ENCODE data around the gene COPB2. TPM values are rescaled to one million over a fixed set of nuclear protein-coding genes. Genes with fewer than 3 reads are reported as not detected.
"Not testable (repeated sequence)": the region's sequence is repeated elsewhere in the genome, so short reads cannot be mapped to it uniquely, and the experiment has no call there.

COPB2 gene
- 141 and 154 TPM in 2 replicates for total RNA-seq (2014; rRNA removed; shearing (Covaris generic))
- 150 and 184 TPM in 2 replicates for polyA plus RNA-seq (2015; cell fraction: cytosol; rRNA removed)
- polyA plus RNA-seq (2015; cell fraction: nucleus; rRNA removed): 302 and 322 TPM in 2 replicates

DNA sequence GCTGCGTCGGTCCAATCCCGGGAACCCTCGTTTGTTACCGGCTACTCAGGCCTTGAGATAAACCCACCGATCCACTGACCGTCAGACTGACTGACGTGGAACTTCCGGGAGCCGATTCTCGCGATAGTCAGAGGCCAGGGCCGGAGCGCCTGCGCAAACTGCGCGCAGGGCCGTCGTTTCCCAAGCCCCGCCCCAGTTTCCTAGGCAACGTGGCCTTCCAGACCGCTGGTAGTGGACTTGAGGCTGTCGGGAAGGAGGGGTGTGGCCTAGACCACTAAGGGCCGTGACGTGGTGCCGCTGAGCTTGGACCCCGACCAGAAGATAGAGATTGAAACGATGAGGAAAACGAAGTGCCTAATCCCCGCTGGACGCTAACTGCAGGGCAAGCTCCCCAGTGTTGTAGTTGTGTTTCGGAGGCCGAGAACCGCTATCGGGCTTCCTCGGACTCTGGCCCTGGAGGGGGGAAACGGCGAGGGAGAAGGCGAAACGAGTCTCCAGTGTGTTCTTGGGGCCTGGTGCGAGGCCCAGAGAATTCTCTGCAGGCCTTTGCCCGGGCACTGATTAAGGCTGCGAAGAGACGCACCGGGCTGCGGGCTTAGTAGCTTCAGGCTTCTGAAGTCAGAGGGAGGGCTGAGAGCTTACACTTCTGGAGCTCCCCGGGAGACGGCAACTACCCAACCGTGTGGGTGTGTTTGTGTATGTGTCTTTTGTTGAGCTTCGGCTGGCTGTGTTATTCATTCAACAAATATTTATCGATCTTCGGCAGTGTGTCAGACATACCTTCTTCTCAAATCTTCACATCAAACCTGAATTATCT is at the start of gene COPB2:
Gene COPB2, minus strand, starts transcription at position 96 of the 817 bp plus-strand sequence. CDS start 97 bp downstream, outside the sequence.
- DNase-seq (ENCODE audit: low read depth): peak; percentile 100

DNA sequence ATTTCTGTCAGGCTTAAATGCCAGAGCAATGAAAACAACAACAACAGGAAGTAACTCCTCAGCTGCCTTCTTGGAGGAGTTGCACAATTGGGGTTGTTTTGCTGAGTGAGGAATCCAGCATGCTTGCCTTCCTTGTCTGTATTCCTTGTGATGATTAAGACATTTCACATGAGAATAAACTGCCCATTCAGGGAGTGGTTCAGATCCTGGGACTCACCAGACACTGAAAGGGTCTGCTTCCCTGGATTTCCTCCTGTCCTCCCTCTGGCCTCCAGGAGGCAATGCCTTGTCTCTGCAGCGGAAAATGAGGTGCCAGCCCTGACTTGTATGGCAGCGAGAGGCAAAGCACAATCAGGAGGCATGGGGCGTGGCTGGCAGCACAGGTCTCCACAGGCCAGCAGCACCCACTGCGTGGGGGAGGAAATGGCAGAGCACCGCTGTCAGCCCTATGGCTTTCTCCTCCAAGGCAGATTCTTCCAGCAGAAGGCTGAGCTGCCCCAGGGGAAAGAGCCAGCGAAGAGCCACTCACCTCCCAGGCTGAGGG is 45.4 kb upstream of the COPB2 start:
- peak; percentile 46 for DNase-seq (ENCODE audit: low read depth)

DNA sequence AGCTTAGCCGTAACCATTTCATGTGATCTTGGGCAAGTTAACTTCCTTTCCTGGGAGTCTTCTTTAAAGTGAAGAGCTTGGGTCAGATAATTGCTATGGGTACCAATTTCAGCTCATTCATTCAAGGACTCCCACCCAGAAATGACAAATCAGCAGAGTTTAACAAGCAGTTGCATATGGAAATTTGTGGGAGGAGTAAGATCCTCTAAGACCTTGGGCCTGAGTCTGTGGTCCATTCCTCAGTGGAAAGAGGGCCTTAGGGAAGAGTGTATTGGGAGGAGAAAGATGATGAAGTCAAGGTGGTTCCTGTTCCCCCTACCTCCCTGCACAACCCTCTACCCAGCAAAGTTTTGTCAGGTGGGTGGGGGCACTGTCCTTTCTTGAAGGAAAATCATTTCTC is 44.8 kb upstream of the COPB2 start:
- DNase-seq (ENCODE audit: low read depth): no peak

DNA sequence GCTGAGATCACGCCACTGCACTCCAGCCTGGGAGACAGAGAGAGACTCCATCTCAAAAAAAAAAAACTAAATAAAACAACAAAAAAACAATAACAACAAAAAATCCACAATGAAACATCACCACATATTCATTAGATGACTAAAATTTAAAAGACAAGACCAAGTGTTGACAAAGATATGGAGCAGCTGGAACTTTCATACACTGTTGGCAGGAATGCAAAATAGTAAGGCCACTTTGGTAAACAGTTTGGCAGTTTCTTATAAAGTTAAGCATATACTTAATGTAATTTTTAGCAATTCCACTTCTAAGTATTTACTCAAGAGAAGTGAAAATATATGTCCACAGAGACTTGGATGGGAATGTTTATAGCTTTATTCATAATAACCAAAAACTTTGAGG is 43.6 kb upstream of the COPB2 start:
- DNase-seq (ENCODE audit: low read depth): no peak

DNA sequence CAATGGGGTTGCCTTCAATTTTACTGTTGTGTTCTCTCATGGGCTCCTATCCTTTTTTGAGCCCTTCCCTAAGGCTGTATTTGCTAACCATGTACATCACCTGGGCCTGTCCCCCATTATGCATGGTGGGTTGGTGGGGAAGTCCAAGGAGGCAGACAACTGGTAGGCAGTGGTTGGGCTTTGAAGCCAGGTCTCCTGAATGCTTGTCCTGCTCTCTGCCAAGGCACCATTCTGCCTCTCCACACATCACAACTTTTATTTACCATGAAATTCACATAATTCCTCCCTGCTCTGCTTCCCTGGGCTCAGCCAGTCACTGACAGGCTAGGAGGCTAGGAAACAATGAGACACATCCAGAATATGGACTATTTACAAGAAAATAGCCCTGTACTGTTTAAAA is 41.0 kb upstream of the COPB2 start:
- no peak for DNase-seq (ENCODE audit: low read depth)

DNA sequence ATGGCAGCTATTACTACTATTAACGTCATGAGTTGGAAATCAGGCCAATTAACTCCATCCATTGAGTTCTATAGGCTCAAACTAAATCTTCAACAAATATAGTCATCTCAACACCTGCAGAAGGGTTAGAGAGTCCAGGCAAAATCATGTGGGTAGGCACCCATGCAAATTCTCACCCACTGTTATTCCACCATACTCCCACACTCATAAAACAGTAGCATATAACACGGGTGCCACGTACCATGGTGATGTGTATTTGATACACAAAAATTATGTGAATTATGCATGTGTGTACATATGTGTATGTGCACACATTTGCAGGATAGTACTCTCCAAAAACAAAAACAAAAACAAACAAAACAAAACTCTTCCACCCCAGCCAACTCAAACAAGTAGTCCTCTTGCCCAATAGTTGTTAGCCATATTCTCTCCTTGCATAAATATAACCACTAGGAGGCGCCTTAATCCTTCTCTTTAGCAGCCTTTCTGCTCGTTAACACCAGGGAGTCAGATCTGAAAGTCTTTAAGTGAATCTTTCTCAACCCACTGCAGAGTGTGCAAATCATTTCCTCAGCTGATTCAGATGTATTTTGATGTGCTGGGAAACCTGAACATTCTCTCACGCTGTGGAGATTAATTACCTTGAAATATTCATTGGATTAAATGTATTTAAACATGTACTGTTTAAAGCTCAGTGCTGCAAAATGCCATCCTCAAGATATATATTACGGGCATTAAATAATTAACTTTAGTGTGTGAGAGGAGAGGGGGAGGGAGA is 38.0 kb upstream of the COPB2 start:
- DNase-seq (ENCODE audit: low read depth): peak; percentile 65

DNA sequence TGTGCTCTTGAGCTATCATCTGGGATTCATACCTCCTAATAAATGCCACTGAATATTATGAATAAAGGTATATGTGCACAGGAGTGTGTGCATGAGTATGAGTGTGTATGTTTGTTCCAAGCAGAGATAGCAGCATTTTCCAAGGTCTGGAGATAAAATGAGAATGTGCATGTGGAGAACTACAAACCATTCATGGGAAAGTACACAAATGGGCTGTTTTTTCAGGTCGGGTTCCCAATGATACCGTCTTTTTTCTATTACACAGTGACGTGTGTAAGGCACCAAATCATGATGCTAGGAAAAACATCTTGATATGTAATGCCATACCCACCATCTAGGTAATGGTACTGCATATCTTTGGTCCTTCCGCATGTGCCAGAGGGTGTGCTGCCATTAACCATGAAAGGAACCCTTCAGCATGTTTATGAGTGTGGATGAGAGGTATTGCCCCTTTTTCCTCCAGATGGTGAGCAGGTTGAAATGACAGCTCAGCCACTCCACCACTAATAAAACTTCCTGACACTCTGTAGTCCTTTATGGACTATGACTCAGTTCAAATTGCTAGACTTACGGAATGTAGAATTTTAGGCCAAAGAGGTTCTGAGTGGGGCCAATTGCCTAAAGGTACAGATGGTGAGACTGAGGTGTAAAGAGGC is 36.4 kb upstream of the COPB2 start:
- DNase-seq (ENCODE audit: low read depth): peak; percentile 29

DNA sequence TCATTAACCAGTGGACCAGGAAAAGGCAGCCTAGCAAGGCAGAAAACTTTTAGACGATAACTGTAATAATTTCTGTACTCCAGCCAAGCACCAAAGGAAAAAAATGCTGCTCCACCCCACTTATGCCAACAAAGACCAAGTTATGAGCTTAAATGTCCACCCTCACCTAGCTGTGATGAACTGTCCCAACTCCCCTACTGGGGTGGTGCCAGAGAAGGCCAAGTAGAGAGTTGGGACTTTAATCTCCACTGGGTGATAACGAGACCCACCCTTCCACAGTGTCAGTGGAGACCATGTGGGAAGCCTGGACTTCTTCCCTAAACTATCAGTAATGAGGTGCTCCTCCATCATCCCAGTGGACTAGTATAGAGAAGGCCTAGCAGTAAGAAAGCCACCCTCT is 33.8 kb upstream of the COPB2 start:
- DNase-seq (ENCODE audit: low read depth): no peak

DNA sequence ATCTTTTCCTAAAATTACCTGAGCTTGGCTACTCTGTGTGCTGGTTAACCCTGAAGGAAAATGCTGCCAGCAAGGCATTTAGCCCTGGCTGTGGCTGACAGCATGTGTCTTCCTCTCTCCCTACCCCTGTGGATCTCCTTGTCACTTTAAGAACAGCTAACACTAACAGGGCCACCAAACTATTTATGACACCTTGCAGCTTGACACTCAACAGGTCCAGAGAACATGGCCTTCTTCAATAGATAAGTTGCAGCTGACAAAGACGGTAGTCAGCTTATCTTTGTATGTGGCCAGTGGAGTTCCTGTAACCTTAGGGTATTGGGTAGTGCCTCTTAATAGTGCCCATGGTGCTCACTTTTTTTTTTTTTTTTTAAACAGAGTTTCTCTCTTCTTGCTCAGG is 32.0 kb upstream of the COPB2 start:
- DNase-seq (ENCODE audit: low read depth): no peak

DNA sequence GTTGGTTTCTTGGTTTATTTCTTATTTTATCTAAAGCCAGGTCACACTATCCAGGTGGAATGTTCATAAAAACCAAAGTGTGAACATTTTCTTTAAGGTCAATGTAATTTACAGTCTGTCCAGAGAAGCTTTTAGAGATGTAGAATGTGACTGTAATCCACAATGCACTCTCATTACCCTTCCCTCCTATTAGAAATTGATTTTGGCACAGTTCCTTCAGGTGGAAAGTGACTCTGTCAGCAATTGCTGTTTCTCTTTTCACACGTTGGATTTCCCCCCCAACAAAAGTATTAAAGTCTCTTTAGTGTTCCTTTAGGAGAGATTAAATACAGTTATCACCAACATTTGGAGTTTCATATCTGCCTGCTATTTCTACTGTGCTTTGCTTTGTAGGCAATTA is 31.6 kb upstream of the COPB2 start:
- no peak for DNase-seq (ENCODE audit: low read depth)

DNA sequence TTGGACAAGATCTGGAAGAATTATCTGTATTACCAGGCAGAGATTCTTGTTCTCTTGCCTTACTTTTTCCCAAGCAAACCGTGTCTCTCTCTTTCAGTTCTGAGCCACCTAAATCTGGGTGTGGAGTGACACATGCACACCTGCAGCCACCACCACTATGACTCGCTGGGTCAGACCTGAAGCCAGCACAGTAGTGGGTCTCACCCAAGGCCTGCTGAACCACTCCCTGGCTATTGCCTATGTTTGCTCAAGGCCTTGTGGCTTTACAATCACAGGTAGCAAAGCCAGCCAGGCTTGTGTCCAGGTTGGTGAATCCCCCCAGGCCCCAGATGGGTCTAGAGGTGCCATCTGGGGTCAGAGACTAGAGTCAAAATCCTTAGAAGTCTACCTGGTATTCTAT is 28.7 kb upstream of the COPB2 start:
- DNase-seq (ENCODE audit: low read depth): no peak

DNA sequence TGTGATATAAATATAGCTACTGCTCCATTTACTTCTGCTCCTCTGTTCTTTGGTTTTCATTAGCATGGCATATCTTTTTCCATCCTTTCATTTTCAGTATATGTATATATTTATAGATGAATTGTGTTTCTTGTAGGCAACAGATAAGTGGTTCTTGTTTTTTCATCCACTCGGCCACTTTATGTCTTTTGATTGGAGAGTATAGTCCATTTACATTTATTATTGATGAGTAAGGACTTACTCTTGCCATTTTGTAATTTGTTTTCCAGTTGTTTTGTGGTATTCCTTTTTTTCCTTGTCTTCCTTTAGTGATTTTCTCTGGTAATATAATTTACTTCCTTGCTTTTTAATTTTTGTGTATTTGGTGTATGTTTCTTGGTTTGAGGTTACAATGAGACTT is 26.8 kb upstream of the COPB2 start:
- DNase-seq (ENCODE audit: low read depth): no peak

DNA sequence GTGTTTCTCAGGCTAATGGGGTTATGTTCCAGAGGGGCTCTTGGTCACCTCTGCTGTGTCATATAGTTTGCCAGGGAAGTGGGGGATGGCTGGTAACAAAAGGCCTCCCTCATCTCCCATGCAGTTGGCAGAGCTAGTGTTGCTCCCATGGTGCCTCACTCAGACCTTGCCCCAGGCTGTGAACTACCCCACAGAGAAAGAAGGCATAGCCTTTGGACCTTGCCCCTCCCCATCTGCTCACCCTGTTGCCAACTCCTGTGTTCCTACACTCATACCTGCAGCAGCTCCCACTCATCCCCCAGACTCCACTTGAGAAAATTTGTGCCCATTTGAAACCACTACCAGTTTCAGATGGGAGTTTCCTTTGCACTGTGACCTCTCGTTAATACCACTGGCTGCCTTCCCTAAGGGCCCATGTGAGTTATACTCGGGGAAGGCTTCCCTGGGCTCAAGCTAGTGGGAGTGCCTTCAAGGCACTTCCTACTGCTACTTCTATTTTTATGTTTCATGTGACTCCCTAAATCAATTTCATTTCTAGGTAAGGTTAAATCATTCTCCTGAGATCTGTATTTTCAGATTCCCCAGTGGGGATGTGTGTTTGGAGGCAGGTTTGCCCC is 25.3 kb upstream of the COPB2 start:
- DNase-seq (ENCODE audit: low read depth): no peak

DNA sequence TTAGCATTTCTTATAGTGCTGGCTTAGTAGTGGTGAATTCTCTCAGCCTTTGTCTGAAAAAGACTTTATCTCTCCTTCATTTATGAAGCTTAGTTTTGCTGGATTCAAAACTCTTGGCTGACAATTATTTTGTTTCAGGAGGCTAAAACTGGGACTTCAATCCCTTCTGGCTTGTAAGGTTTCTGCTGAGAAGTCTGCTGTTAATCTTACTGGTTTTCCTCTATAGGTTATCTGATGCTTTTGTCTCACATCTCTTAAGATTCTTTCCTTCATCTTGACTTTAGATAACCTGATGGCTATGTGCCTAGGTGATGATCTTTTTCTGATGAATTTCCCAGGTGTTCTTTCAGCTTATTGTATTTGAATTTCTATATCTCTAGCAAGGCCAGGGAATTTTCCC is 23.4 kb upstream of the COPB2 start:
- not testable (repeated sequence) for DNase-seq (ENCODE audit: low read depth)

DNA sequence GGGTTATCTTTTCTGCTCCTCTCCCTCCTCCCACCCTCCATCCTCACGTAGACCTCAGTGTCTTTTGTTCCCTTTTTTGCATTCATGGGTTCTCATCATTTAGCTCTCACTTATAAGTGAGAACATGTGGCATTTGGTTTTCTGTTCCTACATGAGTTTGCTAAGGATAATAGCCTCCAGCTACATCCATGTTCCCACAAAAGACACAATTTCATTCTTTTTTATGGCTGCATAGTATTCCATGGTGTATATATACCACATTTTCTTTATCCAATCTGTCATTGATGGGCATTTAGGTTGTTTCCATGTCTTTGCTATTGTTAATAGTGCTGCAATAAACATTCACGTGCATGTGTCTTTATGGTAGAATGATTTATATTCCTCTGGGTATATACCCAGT is 11.7 kb upstream of the COPB2 start:
- not testable (repeated sequence) for DNase-seq (ENCODE audit: low read depth)

DNA sequence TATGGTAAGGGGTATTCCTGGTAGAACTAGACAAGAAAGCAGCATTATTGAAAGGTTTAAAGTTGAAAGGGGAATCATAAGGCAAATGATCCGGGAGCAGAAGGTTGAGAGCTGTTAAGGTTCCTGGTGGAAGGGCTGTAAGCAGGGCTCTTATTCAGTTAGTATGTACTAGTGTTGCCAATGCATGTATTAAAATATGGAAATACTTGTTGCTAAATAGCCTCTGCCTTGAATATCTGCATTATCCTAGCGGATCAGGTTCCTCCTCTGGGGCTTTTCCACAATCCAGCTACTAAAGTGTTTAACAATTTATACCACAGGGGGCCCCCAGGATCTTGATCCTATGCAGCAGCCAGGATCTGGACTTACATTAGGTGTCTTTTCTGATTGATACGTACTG is 7.3 kb upstream of the COPB2 start:
- no peak for DNase-seq (ENCODE audit: low read depth)

DNA sequence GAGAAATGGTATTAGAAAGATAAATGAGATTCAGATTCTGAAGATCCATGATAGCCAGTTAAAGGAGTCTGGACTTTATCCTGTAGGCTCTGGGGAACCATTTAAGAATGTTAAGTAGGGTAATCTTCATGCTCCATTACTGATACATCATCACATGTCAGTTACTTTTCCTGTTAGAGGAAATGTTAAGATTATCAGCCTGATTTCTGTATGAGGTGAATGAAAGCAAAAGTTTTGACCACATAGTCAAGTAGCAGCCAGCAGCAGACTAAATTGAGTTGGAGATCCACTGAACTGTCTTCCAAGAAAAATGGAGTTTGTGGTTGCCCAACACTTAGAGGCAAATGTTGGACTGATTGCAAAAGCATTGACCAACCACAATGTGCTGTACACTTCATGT is 4.7 kb upstream of the COPB2 start:
- DNase-seq (ENCODE audit: low read depth): no peak

DNA sequence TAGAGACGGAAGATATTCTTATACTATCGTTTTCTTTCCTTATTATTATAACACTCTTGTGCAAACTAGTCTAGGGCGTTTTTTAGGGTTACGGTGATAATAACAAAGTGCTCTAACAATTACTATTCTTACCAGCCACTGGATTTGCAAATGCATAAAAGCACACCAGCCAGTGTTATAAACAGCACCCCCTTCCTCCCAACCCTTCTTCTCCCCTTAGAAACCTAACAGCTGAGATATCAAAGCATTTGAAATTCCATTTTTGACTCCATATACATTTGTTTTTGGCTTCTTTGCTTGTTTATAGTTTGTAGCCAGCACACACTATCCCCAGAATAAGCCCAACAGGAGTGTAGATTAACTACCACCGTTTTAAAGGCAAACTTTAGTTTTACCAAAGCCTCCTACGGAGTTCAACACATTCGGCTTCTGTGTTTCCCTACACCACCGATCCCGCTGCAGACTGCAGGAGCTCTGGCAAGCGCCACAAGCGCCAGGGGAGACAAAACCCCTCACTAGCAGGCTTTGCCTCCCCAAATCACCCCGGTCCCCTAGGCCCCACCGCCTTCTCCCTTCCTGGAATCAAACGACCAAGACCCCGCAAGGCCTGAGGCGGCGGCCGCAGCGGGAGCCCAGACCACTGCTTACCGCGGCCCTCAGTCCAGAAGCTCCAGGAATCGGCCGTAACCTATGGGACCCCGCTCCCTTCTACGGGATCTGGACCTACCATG is 461 bp downstream of the COPB2 start:
- no peak for DNase-seq (ENCODE audit: low read depth)

DNA sequence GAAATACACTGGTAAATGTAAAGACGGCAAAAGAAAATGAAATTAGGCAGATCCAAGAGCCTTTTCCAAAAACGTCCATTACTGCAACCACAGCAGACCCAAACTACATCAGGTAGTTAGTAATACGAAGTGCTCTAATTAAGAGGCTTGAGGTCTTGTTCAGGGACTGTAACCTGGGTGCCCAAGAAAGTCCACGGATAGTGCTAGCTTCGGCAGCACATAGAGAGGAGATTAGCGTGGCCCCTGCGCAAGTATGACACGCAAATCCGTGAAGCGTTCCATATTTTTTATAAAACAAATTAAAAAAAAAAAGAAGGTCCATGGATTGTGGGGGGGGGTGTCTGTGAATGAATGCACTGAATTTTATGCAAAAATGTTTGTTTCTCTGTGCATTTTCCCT is 1.4 kb downstream of the COPB2 start:
- no peak for DNase-seq (ENCODE audit: low read depth)

DNA sequence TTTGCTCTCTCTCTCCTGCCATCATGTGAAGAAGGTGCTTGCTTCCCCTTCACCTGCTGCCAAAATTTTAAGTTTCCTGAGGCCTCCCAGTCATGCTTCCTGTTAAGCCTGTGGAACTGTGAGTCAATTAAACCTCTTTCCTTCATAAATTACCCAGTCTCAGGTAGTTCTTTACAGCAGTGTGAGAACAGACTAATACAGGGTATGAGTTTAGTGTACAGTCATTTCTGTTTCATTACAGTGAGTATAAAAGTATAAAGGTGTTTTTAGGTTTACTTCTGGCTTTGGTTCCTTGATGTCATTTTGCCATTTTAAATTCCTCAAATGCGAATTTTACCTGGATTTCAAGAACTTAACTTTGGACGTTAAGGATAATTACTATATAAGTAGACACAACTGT is 7.2 kb downstream of the COPB2 start:
- DNase-seq (ENCODE audit: low read depth): not testable (repeated sequence)

DNA sequence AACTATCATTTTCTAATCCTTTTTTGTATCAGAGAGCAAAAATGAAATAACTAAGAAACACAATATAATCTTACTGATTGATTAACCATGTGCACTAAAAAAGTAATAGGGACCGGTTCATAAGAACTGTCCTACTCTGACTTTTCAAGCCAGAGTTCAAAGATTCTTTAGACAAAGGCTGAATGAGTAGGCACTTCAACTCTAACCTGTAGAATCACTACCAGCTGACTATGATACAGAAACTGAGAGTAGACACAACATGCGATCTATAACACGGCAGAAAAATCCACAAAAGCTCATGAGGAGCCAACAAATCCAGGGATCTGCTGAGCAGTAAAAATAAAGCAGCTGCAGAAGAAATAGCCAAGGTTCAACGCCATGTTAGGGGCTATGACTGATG is 8.9 kb downstream of the COPB2 start:
- DNase-seq (ENCODE audit: low read depth): no peak

All from HT1080 (cell line).